ES-I3 (cell line): ENCODE data around the gene BCAS3.

Source experiments
- H3K36me3 ChIP-seq: 2 replicates; pipeline ENCODE4 v1.6.1; 2013; ENCODE audit warnings: mild to moderate bottlenecking, low read length, control low read depth, moderate library complexity; ENCODE audit not compliant: insufficient read depth
- H3K4me1 ChIP-seq: 2 replicates; pipeline ENCODE4 v1.6.1; 2013; ENCODE audit warnings: mild to moderate bottlenecking, control low read depth, low read length; ENCODE audit not compliant: insufficient read depth
- H3K9ac ChIP-seq: 2 replicates; pipeline ENCODE4 v1.6.1; 2013; ENCODE audit warnings: low read depth, mild to moderate bottlenecking, low read length, moderate library complexity
- H3K9me3 ChIP-seq: 2 replicates; pipeline ENCODE4 v1.6.1; 2013; ENCODE audit warnings: mild to moderate bottlenecking, low read length, moderate library complexity; ENCODE audit not compliant: control insufficient read depth, insufficient read depth

Gene BCAS3

GRCh38 chr17:61399131-61400065 lies 721.7 kb downstream of the BCAS3 start, which contains the start of gene TBX2:
TBX2 (plus strand) TSS chr17:61399843; CDS start chr17:61400177, 334 bp downstream.
- Histone ChIP-seq H3K9me3 (no peaks in the 10 kb centered on the region; the same call in 1 of the 2 replicates), H3K9ac (peak within 1 kb of the TSS; percentile 53; the same call in 1 of the 2 replicates), H3K36me3 (no peaks in the 10 kb centered on the region), H3K4me1 (peaks cover 20% of the 10 kb centered on the region)

- Histone ChIP-seq H3K9ac (peak overlapping the region; percentile 12; the same call in 1 of the 2 replicates), H3K9me3 (no peaks in the 10 kb centered on the region; the same call in 1 of the 2 replicates), H3K4me1 (peaks cover 23% of the 10 kb centered on the region), H3K36me3 (no peaks in the 10 kb centered on the region)
Measured at GRCh38 chr17:61400066-61400716, 722.5 kb downstream of the BCAS3 start.

- no peaks in the 10 kb centered on the region for H3K36me3 ChIP-seq
Measured at GRCh38 chr17:61400717-61401388, 723.2 kb downstream of the BCAS3 start.

GRCh38 chr17:61401389-61402072 lies 723.9 kb downstream of the BCAS3 start:
- H3K36me3 ChIP-seq, result no peaks in the 10 kb centered on the region
- H3K4me1 ChIP-seq, result peaks cover 23% of the 10 kb centered on the region
- no peak overlapping the region for H3K9ac ChIP-seq

More at GRCh38 chr17:61400717-61401388, 723.2 kb downstream of the BCAS3 start:
- no peaks in the 10 kb centered on the region; the same call in 1 of the 2 replicates for H3K9me3 ChIP-seq
- peaks cover 23% of the 10 kb centered on the region for H3K4me1 ChIP-seq
- peak overlapping the region; percentile 12; the same call in 1 of the 2 replicates for H3K9ac ChIP-seq

GRCh38 chr17:61402073-61402541 lies 724.5 kb downstream of the BCAS3 start:
- no peaks in the 10 kb centered on the region for H3K9me3 ChIP-seq
- H3K4me1 ChIP-seq, result peaks cover 23% of the 10 kb centered on the region
- H3K36me3 ChIP-seq, result no peaks in the 10 kb centered on the region
- no peak overlapping the region for H3K9ac ChIP-seq

More at GRCh38 chr17:61401389-61402072, 723.9 kb downstream of the BCAS3 start:
- H3K9me3 ChIP-seq, result no peaks in the 10 kb centered on the region; the same call in 1 of the 2 replicates

GRCh38 chr17:61402978-61403800 lies 725.5 kb downstream of the BCAS3 start:
- Histone ChIP-seq H3K4me1 (peaks cover 20% of the 10 kb centered on the region), H3K36me3 (no peaks in the 10 kb centered on the region), H3K9ac (no peak overlapping the region), H3K9me3 (no peaks in the 10 kb centered on the region)

- Histone ChIP-seq H3K9me3 (no peaks in the 10 kb centered on the region), H3K9ac (peak overlapping the region; percentile 45; the same call in 1 of the 2 replicates), H3K4me1 (peaks cover 20% of the 10 kb centered on the region), H3K36me3 (no peaks in the 10 kb centered on the region)
Measured at GRCh38 chr17:61403801-61404662, 726.4 kb downstream of the BCAS3 start.

- Histone ChIP-seq H3K9me3 (no peaks in the 10 kb centered on the region), H3K36me3 (no peaks in the 10 kb centered on the region), H3K4me1 (peaks cover 20% of the 10 kb centered on the region), H3K9ac (peak overlapping the region; percentile 45; the same call in 1 of the 2 replicates)
Measured at GRCh38 chr17:61404663-61404912, 726.9 kb downstream of the BCAS3 start.

GRCh38 chr17:61404913-61405685 lies 727.4 kb downstream of the BCAS3 start:
- Histone ChIP-seq H3K4me1 (peaks cover 20% of the 10 kb centered on the region), H3K36me3 (no peaks in the 10 kb centered on the region), H3K9ac (peak overlapping the region; percentile 45; the same call in 1 of the 2 replicates), H3K9me3 (no peaks in the 10 kb centered on the region)

- H3K9me3 ChIP-seq, result no peaks in the 10 kb centered on the region
- no peaks in the 10 kb centered on the region for H3K36me3 ChIP-seq
- peaks cover 25% of the 10 kb centered on the region for H3K4me1 ChIP-seq
- no peak overlapping the region for H3K9ac ChIP-seq
Measured at GRCh38 chr17:61405686-61406536, 728.3 kb downstream of the BCAS3 start.

GRCh38 chr17:61406537-61406845 lies 728.8 kb downstream of the BCAS3 start:
- H3K4me1 ChIP-seq, result peaks cover 20% of the 10 kb centered on the region; the same call in 1 of the 2 replicates
- no peaks in the 10 kb centered on the region for H3K36me3 ChIP-seq
- no peak overlapping the region for H3K9ac ChIP-seq
- no peaks in the 10 kb centered on the region for H3K9me3 ChIP-seq
